ENCODE results near the gene SNAPC5. TPM values are rescaled to one million over a fixed set of nuclear protein-coding genes. Genes with fewer than 3 reads are reported as not detected.
A peak's percentile ranks its signal among the peaks of the same experiment; 100 is the strongest.

The SNAPC5 gene
- total RNA-seq, 2 experiments from 2014 or later: 23.8 to 24.1 TPM

- DNase-seq: peak in 4 of 14 experiments; percentile 14 to 43 (median 34)
Measured at GRCh38 chr15:66496951-66497501, 536 bp downstream of the SNAPC5 start.

DNA sequence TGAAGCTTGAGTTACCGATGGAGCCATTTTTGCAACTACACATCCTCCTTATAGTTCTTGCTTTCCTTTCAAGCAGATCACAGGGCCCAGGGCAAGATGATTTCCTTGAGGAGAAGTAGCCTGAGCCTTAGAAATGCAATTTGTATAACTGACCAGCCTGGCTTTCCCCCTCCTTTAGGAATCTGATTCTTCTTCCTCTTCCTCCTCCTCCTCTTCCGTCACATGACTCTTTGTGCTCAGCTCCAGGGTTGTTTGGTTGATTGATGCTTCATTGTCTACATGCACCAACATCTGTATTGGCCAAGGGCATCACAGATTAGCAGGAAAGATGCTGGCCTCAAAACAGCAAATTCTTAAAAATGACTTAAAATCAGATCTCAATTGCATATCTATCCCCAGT lies 3.3 kb downstream of the SNAPC5 start:
- peak overlapping the region; percentile 15 for H3K4me3 Mint-ChIP-seq
- POLR2A ChIA-PET: interaction anchor here (0.6 to 1.2 kb wide), 5 partner anchors 10 to 108 kb away, joined by 3 to 4 read pairs (median 3); no protein-coding TSS in a partner anchor

More at GRCh38 chr15:66496951-66497501, 536 bp downstream of the SNAPC5 start:
- peak overlapping the region; percentile 85 for H3K4me3 ChIP-seq (ENCODE audit: low read length)
- Mint-ChIP-seq H3K27ac (peak overlapping the region; percentile 99), H3K27me3 (no peaks in the 10 kb centered on the region), H3K4me3 (peak overlapping the region; percentile 99), H3K4me1 (ENCODE audit: low read depth) (peaks cover 58% of the 10 kb centered on the region), H3K9me3 (no peaks in the 10 kb centered on the region), H3K36me3 (ENCODE audit: low read depth) (peaks cover 83% of the 10 kb centered on the region)
- no peaks in the 10 kb centered on the region for H3K9me3 ChIP-seq (ENCODE audit: control insufficient read depth in 1 of 2, insufficient read depth in 1 of 2, low read length in 2 of 2)
- H3K27ac ChIP-seq (ENCODE audit: low read depth in 1 of 2, low read length in 2 of 2): peak overlapping the region; percentile 89 to 93
- ChIA-PET POLR2A (interaction anchor here (1.0 to 4.6 kb wide), 8 partner anchors 8 to 205 kb away, joined by 4 to 94 read pairs (median 7); partner anchors contain the start of genes MAP2K1, TIPIN and ZWILCH), CTCF (interaction anchor here (0.8 to 4.4 kb wide), 18 partner anchors 8 to 1312 kb away, joined by 3 to 107 read pairs (median 8); partner anchors contain the start of genes CLPX, MAP2K1 and TIPIN)
- peaks cover 80% of the 10 kb centered on the region for H3K36me3 ChIP-seq (ENCODE audit: insufficient read depth, low read length)
- no peaks in the 10 kb centered on the region for H3K27me3 ChIP-seq (ENCODE audit: control insufficient read depth in 1 of 2, insufficient read depth in 2 of 2, low read length in 2 of 2)
- intact Hi-C loops (cut with DNase I, micrococcal nuclease): loop anchor here (1.0 to 5.0 kb wide), 5 partner anchors 25 to 250 kb away; partner anchors contain the start of genes MAP2K1 (in 2 of the 2), DIS3L (in 1 of the 2) and TIPIN (in 1 of the 2)
- ATAC-seq (ENCODE audit: poor library complexity): peak; percentile 57
- H3K4me1 ChIP-seq (ENCODE audit: insufficient read depth, low read length): peaks cover 28% of the 10 kb centered on the region
- TF ChIP-seq CTCF (IDR thresholded peaks at IDR 0.05): no peak

GRCh38 chr15:66491846-66492245 lies 5.7 kb downstream of the SNAPC5 start:
- Mint-ChIP-seq H3K27ac (no peak overlapping the region), H3K9me3 (no peaks in the 10 kb centered on the region), H3K4me3 (no peak overlapping the region), H3K27me3 (no peaks in the 10 kb centered on the region), H3K4me1 (ENCODE audit: low read depth) (peaks cover 22% of the 10 kb centered on the region), H3K36me3 (ENCODE audit: low read depth) (peaks cover 77% of the 10 kb centered on the region)
- no peaks in the 10 kb centered on the region for H3K9me3 ChIP-seq (ENCODE audit: control insufficient read depth in 1 of 2, insufficient read depth in 1 of 2, low read length in 2 of 2)
- no peaks in the 10 kb centered on the region for H3K27me3 ChIP-seq (ENCODE audit: control insufficient read depth in 1 of 2, insufficient read depth in 2 of 2, low read length in 2 of 2)
- no peak overlapping the region for H3K4me3 ChIP-seq (ENCODE audit: low read length)
- ChIA-PET POLR2A (interaction anchor here (0.6 to 1.0 kb wide), 2 partner anchors 104 to 107 kb away, joined by 3 read pairs; no protein-coding TSS in a partner anchor), CTCF (interaction anchor here (2.0 kb wide), 1 partner anchor 105 kb away, joined by 9 read pairs; the partner anchor contains the start of gene MAP2K1)
- intact Hi-C loops (cut with DNase I, micrococcal nuclease): no loop called here
- ATAC-seq (ENCODE audit: poor library complexity) (no peak), DNase-seq (no peak)
- H3K36me3 ChIP-seq (ENCODE audit: insufficient read depth, low read length): peaks cover 87% of the 10 kb centered on the region
- H3K4me1 ChIP-seq (ENCODE audit: insufficient read depth, low read length): peaks cover 12% of the 10 kb centered on the region
- TF ChIP-seq CTCF (IDR thresholded peaks at IDR 0.05): no peak
- H3K27ac ChIP-seq (ENCODE audit: low read depth in 1 of 2, low read length in 2 of 2): no peak overlapping the region

More for the DNA sequence above, 3.3 kb downstream of the SNAPC5 start:
- Histone ChIP-seq H3K27me3 (ENCODE audit: control insufficient read depth in 1 of 2, insufficient read depth in 2 of 2, low read length in 2 of 2) (no peaks in the 10 kb centered on the region), H3K4me3 (ENCODE audit: low read length) (no peak overlapping the region), H3K36me3 (ENCODE audit: insufficient read depth, low read length) (peaks cover 80% of the 10 kb centered on the region), H3K4me1 (ENCODE audit: insufficient read depth, low read length) (peaks cover 28% of the 10 kb centered on the region), H3K27ac (ENCODE audit: low read depth in 1 of 2, low read length in 2 of 2) (no peak overlapping the region), H3K9me3 (ENCODE audit: control insufficient read depth in 1 of 2, insufficient read depth in 1 of 2, low read length in 2 of 2) (no peaks in the 10 kb centered on the region)
- intact Hi-C loops (cut with DNase I, micrococcal nuclease): no loop called here
- DNase-seq (no peak), ATAC-seq (ENCODE audit: poor library complexity) (no peak)
- TF ChIP-seq CTCF (IDR thresholded peaks at IDR 0.05): no peak
- Mint-ChIP-seq H3K9me3 (no peaks in the 10 kb centered on the region), H3K4me1 (ENCODE audit: low read depth) (peaks cover 46% of the 10 kb centered on the region), H3K36me3 (ENCODE audit: low read depth) (peaks cover 82% of the 10 kb centered on the region), H3K27me3 (no peaks in the 10 kb centered on the region), H3K27ac (peak overlapping the region; percentile 32)
- CTCF ChIA-PET: interaction anchor here (1.0 to 1.2 kb wide), 2 partner anchors 108 kb away, joined by 3 read pairs; partner anchors contain the start of gene MAP2K1
